CD8-positive, alpha-beta memory T cell (primary cell): Measurements from ENCODE around the gene USP6. TPM values are rescaled to one million over a fixed set of nuclear protein-coding genes. Genes with fewer than 3 reads are reported as not detected.

Experiments
- CTCF ChIA-PET: fragments of 350-600 bp; sonication (Branson Sonifier 250); formaldehyde crosslinking; loops from one replicate; lab custom pipeline; 2021; ENCODE audit warnings: antibody characterized with exemption; lab: Charles Lee
- POLR2A ChIA-PET: fragments of 350-600 bp; sonication (Branson Sonifier 250); formaldehyde crosslinking; loops from one replicate; lab custom pipeline; 2021; ENCODE audit warnings: antibody characterized with exemption; lab: Charles Lee
- DNase-seq, 5 donors: peaks; one replicate each; pipeline versions ENCODE4 v3.0.0 to v3.0.0-alpha.2; 2020 to 2022; ENCODE audit warnings: mixed read lengths in 1 of 5
- H3K27ac ChIP-seq: one replicate; pipeline ENCODE4 v1.7.0; 2013; ENCODE audit warnings: low read depth, mild to moderate bottlenecking, low read length, moderate library complexity
- H3K27me3 ChIP-seq: 2 replicates; pipeline ENCODE4 v1.7.0; 2013; ENCODE audit warnings: low read length, mild to moderate bottlenecking; ENCODE audit not compliant: insufficient read depth, poor library complexity, severe bottlenecking
- H3K36me3 ChIP-seq: 2 replicates; pipeline ENCODE4 v1.7.0; 2013; ENCODE audit warnings: mild to moderate bottlenecking, low read length, moderate library complexity; ENCODE audit not compliant: insufficient read depth
- H3K4me1 ChIP-seq: 2 replicates; pipeline ENCODE4 v1.7.0; 2013; ENCODE audit warnings: mild to moderate bottlenecking, low read length, moderate library complexity; ENCODE audit not compliant: insufficient read depth
- H3K4me3 ChIP-seq: 2 replicates; pipeline ENCODE4 v1.7.0; 2013; ENCODE audit warnings: mild to moderate bottlenecking, low read length
- H3K9me3 ChIP-seq: 2 replicates; pipeline ENCODE4 v1.7.0; 2013; ENCODE audit warnings: mild to moderate bottlenecking, low read length
- H3K27ac Mint-ChIP-seq, 8 donors: one replicate each; pipeline ENCODE4 v1.8.0; 2020 to 2021; ENCODE audit warnings: mixed read lengths in 8 of 8, mild to moderate bottlenecking in 6 of 8, inconsistent platforms in 3 of 8, moderate library complexity in 3 of 8
- H3K27me3 Mint-ChIP-seq, 2 donors: one replicate each; pipeline ENCODE4 v1.8.0; 2020 to 2021; ENCODE audit warnings: mixed read lengths in 2 of 2, mild to moderate bottlenecking in 1 of 2, moderate library complexity in 1 of 2
- H3K36me3 Mint-ChIP-seq, 3 donors: one replicate each; pipeline ENCODE4 v1.8.0; 2020 to 2021; ENCODE audit warnings: mixed read lengths in 3 of 3, inconsistent platforms in 1 of 3, mild to moderate bottlenecking in 1 of 3
- H3K4me1 Mint-ChIP-seq, 3 donors: one replicate each; pipeline ENCODE4 v1.8.0; 2020 to 2021; ENCODE audit warnings: mixed read lengths in 3 of 3, inconsistent platforms in 1 of 3, mild to moderate bottlenecking in 1 of 3
- H3K4me3 Mint-ChIP-seq, 7 donors: one replicate each; pipeline ENCODE4 v1.8.0; 2020 to 2021; ENCODE audit warnings: mixed read lengths in 7 of 7, mild to moderate bottlenecking in 6 of 7, moderate library complexity in 4 of 7, inconsistent platforms in 2 of 7
- H3K9me3 Mint-ChIP-seq, 5 donors: one replicate each; pipeline ENCODE4 v1.8.0; 2020 to 2022; ENCODE audit warnings: mixed read lengths in 5 of 5, mild to moderate bottlenecking in 3 of 5, moderate library complexity in 2 of 5, inconsistent platforms in 1 of 5
- polyA plus RNA-seq: library from polyadenylated mRNA; unstranded; fragments of 300-500 nt; fragmentation: Illumina TruSeq; gene quantifications from one replicate; pipeline ENCODE4 v1.2.3, GENCODE V29; 2021
- total RNA-seq, 2 experiments: library from RNA; stranded (reverse); gene quantifications; one replicate each; pipeline ENCODE4 v1.2.3, GENCODE V29; 2021

Gene USP6
- total and polyA plus RNA-seq, 3 experiments from 2014 or later, result 0.05 to 0.09 TPM; not detected in 1

DNA sequence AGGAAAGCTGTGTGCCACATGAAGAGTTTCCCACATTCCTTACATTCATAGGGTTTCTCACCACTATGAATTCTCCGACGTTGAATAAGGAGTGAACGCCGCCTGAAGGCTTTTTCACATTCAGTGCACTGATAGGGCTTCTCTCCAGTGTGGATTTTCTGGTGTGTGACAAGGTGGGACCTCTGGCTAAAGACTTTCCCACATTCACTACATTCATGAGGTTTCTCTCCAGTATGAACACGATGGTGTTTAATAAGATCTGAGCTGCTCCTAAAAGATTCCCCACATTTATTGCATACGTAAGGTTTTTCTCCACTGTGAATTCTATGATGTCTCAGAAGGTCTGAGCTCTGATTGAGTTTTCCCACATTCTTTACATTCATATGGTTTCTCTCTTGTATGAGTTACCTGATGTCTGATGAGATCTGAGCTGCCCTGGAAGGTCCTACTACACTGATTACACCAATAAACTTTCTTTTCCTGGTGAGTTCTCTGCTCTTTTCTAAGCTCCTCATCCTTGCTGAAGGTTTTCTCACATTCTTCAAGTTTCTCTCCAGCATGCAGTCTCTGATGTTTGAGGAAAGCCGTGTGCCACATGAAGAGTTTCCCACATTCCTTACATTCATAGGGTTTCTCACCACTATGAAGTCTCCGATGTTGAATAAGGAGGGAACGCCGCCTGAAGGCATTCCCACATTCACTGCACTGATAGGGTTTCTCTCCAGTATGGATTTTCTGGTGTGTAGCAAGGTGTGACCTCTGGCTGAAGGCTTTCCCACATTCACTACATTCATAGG lies 65.9 kb downstream of the USP6 start:
- Histone ChIP-seq H3K27me3 (no peaks in the 10 kb centered on the region), H3K27ac (no peak overlapping the region), H3K4me1 (no peaks in the 10 kb centered on the region), H3K9me3 (peaks cover 70% of the 10 kb centered on the region), H3K4me3 (peak overlapping the region; percentile 5), H3K36me3 (no peaks in the 10 kb centered on the region)
- DNase-seq, result no peak
- peak overlapping the region in 1 of 7 donors; percentile 58 for H3K4me3 Mint-ChIP-seq
- H3K9me3 Mint-ChIP-seq, result peaks cover 39 to 94% (median 88%) of the 10 kb centered on the region in 5 donors
- CTCF ChIA-PET, result no interaction called here
- peaks cover 4 to 22% (median 8%) of the 10 kb centered on the region in 3 donors for H3K4me1 Mint-ChIP-seq
- H3K27ac Mint-ChIP-seq, result peak overlapping the region in 2 of 8 donors; percentile 22 to 46
- peaks cover 8 to 57% (median 49%) of the 10 kb centered on the region in 3 donors for H3K36me3 Mint-ChIP-seq
- H3K27me3 Mint-ChIP-seq, result no peaks in the 10 kb centered on the region
- POLR2A ChIA-PET, result no interaction called here

DNA sequence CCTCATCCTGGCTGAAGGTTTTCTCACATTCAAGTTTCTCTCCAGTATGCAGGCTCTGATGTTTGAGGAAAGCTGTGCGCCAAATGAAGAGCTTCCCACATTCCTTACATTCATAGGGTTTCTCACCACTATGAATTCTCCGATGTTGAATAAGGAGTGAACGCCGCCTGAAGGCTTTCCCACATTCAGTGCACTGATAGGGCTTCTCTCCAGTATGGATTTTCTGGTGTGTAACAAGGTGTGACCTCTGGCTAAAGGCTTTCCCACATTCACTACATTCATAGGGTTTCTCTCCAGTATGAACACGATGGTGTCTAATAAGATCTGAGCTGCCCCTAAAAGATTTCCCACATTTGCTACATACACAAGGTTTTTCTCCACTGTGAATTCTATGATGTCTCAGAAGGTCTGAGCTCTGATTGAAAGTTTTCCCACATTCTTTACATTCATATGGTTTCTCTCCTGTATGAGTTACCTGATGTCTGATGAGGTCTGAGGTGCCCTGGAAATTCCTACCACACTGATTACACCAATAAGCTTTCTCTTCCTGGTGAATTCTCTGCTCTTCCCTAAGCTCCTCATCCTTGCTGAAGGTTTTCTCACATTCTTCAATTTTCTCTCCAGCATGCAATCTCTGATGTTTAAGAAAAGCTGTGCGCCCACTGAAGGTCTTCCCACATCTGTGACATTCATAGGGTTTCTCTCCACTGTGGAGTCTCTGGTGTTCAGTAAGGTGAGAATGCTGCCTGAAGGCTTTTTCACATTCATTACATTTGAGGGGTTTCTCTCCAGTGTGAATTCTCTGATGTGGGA lies 67.0 kb downstream of the USP6 start:
- Mint-ChIP-seq H3K36me3 (peaks cover 16 to 65% (median 54%) of the 10 kb centered on the region in 3 donors), H3K4me3 (peak overlapping the region in 1 of 7 donors; percentile 6), H3K27me3 (no peaks in the 10 kb centered on the region), H3K27ac (peak overlapping the region in 1 of 8 donors; percentile 23), H3K4me1 (peaks cover 4 to 27% (median 11%) of the 10 kb centered on the region in 3 donors), H3K9me3 (peaks cover 45 to 93% (median 89%) of the 10 kb centered on the region in 5 donors)
- Histone ChIP-seq H3K4me3 (peak overlapping the region; percentile 0), H3K27ac (no peak overlapping the region), H3K36me3 (no peaks in the 10 kb centered on the region), H3K9me3 (peaks cover 73% of the 10 kb centered on the region), H3K27me3 (no peaks in the 10 kb centered on the region), H3K4me1 (no peaks in the 10 kb centered on the region)
- no peak for DNase-seq
- POLR2A ChIA-PET, result interaction anchor here (1.1 kb wide), 1 partner anchor 9 kb away, joined by 4 read pairs; the partner anchor contains the start of gene ZNF594
- CTCF ChIA-PET, result interaction anchor here (0.9 kb wide), 1 partner anchor 8 kb away, joined by 3 read pairs; the partner anchor contains the start of gene ZNF594

DNA sequence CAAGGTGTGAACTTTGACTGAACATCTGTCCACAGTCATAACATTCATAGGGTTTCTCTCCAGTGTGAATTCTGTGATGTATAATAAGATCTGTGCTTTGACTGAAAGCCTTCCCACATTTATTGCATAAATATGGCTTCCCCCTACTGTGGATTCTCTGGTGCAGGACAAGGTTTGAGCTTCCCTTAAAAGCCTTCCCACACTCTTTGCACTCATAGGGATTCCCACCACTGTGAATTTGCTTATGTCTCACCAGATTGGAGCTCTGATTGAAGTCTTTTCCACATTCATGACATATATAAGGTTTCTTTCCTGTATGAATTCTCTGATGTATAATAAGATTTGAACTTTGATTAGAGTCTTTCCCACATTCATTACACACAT lies 67.6 kb downstream of the USP6 start:
- Mint-ChIP-seq H3K27me3 (no peaks in the 10 kb centered on the region), H3K4me1 (peaks cover 7 to 30% (median 11%) of the 10 kb centered on the region in 3 donors), H3K36me3 (peaks cover 18 to 68% (median 59%) of the 10 kb centered on the region in 3 donors), H3K27ac (peak overlapping the region in 1 of 8 donors; percentile 23), H3K4me3 (no peak overlapping the region), H3K9me3 (peaks cover 49 to 93% (median 91%) of the 10 kb centered on the region in 5 donors)
- Histone ChIP-seq H3K4me3 (peak overlapping the region; percentile 0), H3K9me3 (peaks cover 73% of the 10 kb centered on the region), H3K36me3 (no peaks in the 10 kb centered on the region), H3K4me1 (no peaks in the 10 kb centered on the region), H3K27me3 (no peaks in the 10 kb centered on the region), H3K27ac (no peak overlapping the region)
- CTCF ChIA-PET, result interaction anchor here (0.9 kb wide), 1 partner anchor 8 kb away, joined by 3 read pairs; the partner anchor contains the start of gene ZNF594
- POLR2A ChIA-PET, result interaction anchor here (1.1 kb wide), 1 partner anchor 8 kb away, joined by 4 read pairs; the partner anchor contains the start of gene ZNF594
- no peak for DNase-seq

DNA sequence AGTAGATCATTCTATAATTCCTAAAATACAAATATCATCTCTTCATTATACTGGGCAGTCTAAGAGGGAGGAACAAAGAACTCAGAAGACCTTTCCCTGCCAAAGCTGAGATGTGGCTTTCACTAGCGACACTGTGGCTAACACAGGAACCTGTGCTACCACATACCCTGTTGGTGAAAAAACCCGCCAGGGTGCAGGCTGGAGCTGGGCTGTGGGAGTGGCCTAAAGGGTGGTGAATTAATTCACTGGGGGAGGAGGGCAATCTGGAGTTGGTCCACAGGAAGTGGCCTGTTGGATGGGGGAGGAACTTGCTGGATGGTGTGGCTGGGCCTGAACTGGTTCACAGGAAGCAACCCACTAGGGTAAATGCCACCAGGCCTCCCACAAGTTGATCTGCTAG lies 68.5 kb downstream of the USP6 start:
- peaks cover 69% of the 10 kb centered on the region for H3K9me3 ChIP-seq

DNA sequence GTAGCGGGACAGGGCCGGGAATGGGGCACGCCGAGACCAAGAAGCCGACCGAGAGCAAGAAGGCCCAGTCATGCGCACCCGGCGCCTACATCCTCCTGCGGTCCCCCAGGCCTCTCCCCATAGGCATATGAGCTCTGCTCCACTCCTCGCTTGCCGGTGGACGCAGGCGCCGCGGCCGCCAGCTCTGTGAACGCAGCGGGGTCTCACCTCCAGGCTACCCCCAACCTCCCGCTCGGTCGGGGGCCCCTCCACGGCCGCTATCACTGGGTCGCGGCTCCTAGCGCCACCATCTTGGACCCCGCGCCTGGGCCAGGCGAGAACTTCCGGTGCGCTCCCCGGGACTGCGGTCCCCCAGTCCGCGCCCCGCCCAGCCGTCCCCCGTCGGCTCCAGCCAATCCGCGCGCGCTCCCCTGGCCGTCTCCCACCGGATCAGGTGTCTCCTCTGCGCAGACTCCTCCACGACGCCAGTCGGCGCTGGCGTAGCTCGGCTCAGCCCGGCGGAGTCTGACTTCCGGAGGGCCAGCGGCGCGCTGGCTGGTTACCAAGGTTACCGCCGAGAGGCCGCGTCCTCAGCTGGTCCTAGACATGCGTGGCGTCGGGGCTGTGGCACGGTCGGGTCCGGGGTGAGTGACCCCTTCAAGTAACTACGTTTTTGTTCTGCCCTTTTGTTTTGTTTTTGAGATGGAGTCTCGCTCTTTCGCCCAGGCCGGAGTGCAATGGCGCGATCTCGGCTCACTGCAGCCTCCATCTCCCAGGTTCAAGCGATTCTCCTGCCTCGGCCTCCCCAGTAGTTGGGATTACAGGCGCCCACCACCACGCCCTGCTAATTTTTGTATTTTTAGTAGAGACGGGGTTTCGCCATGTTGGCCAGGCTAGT lies 75.9 kb downstream of the USP6 start, which contains the start of gene ZNF594:
Gene ZNF594, minus strand, starts transcription at position 328 of the 877 bp plus-strand sequence. CDS start 7,612 bp downstream, outside the sequence.
- peak within 1 kb of the TSS; percentile 91 to 99 (median 94) for H3K4me3 Mint-ChIP-seq
- POLR2A ChIA-PET, result interaction anchor here (0.6 to 1.0 kb wide), 9 partner anchors 9 to 252 kb away, joined by 3 to 5 read pairs (median 3); partner anchors contain the start of genes RNF167 and SLC25A11
- H3K27ac Mint-ChIP-seq, result peak within 1 kb of the TSS; percentile 90 to 98 (median 94)
- peaks cover 31 to 42% (median 38%) of the 10 kb centered on the region in 3 donors for H3K4me1 Mint-ChIP-seq
- Histone ChIP-seq H3K4me1 (peaks cover 16% of the 10 kb centered on the region), H3K9me3 (peaks cover 3% of the 10 kb centered on the region), H3K27me3 (no peaks in the 10 kb centered on the region), H3K4me3 (peak within 1 kb of the TSS; percentile 92), H3K36me3 (no peaks in the 10 kb centered on the region), H3K27ac (peak within 1 kb of the TSS; percentile 75)
- peaks cover 12 to 16% (median 15%) of the 10 kb centered on the region in 5 donors for H3K9me3 Mint-ChIP-seq
- H3K27me3 Mint-ChIP-seq, result no peaks in the 10 kb centered on the region
- CTCF ChIA-PET, result interaction anchor here (0.9 to 2.4 kb wide), 10 partner anchors 9 to 247 kb away, joined by 3 to 14 read pairs (median 5); partner anchors contain the start of gene C1QBP
- DNase-seq, result peak; percentile 95 to 98 (median 96)
- peaks cover 11 to 35% (median 26%) of the 10 kb centered on the region in 3 donors for H3K36me3 Mint-ChIP-seq

More for the DNA sequence above, 68.5 kb downstream of the USP6 start:
- H3K4me1 ChIP-seq, result no peaks in the 10 kb centered on the region
- DNase-seq, result peak in 2 of 5 donors; percentile 24 to 49
- Mint-ChIP-seq H3K4me1 (peaks cover 8 to 31% (median 11%) of the 10 kb centered on the region in 3 donors), H3K4me3 (peak overlapping the region in 2 of 7 donors; percentile 23 to 61), H3K9me3 (peaks cover 46 to 87% (median 84%) of the 10 kb centered on the region in 5 donors), H3K36me3 (peaks cover 18 to 63% (median 56%) of the 10 kb centered on the region in 3 donors), H3K27ac (peak overlapping the region in 4 of 8 donors; percentile 40 to 82 (median 54)), H3K27me3 (no peaks in the 10 kb centered on the region)
- H3K36me3 ChIP-seq, result no peaks in the 10 kb centered on the region
- CTCF ChIA-PET, result no interaction called here
- POLR2A ChIA-PET, result no interaction called here
- H3K4me3 ChIP-seq, result no peak overlapping the region
- H3K27me3 ChIP-seq, result no peaks in the 10 kb centered on the region
- no peak overlapping the region for H3K27ac ChIP-seq

DNA sequence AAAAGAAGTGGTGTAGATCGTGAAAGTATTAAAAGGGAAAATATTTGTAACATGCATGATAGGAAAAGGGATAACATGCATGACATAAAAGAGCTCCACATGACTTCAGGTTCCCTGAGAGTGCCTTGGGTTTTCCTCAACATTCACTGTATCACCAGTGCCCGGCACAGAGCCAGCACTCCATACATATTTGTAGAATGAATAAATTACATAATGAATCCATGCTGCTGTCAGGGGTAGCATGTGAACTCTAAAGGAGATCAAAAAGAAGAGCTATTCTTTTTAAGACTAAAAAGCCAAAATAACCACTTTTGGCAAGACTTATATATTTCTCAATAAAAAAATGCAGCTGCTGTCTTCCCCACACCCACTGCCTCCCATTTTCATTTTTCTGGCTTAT lies 78.5 kb downstream of the USP6 start:
- H3K36me3 ChIP-seq, result no peaks in the 10 kb centered on the region
- Mint-ChIP-seq H3K4me3 (no peak overlapping the region), H3K9me3 (peaks cover 0 to 4% (median 2%) of the 10 kb centered on the region in 5 donors), H3K27me3 (no peaks in the 10 kb centered on the region), H3K36me3 (peaks cover 1 to 22% (median 11%) of the 10 kb centered on the region in 3 donors), H3K27ac (peak overlapping the region in 1 of 8 donors; percentile 48), H3K4me1 (peaks cover 42 to 51% (median 49%) of the 10 kb centered on the region in 3 donors)
- no peaks in the 10 kb centered on the region for H3K9me3 ChIP-seq
- ChIA-PET POLR2A (no interaction called here), CTCF (no interaction called here)
- no peak for DNase-seq
- peaks cover 24% of the 10 kb centered on the region for H3K4me1 ChIP-seq
- no peak overlapping the region for H3K27ac ChIP-seq
- no peak overlapping the region for H3K4me3 ChIP-seq
- H3K27me3 ChIP-seq, result no peaks in the 10 kb centered on the region
